GM12864 (cell line): Measurements from ENCODE around the gene PRKG1.

Source experiments
- DNase-seq: peaks from one replicate; pipeline ENCODE4 v3.0.0-alpha.2; 2011; ENCODE audit warnings: low read depth
- H3K4me3 ChIP-seq: 2 replicates; pipeline ENCODE4 v1.5.1; 2011; ENCODE audit warnings: mild to moderate bottlenecking, low read depth, low read length, control low read depth
- TF ChIP-seq, protein P1 (sequence below): IDR thresholded peaks from 2 replicates; pipeline ENCODE4 v1.5.1; 2011; ENCODE audit warnings: low read depth, mild to moderate bottlenecking, moderate library complexity, low read length, control low read depth, inconsistent platforms; ENCODE audit errors: missing control alignments

PRKG1 gene

GRCh38 chr10:51689536-51689935 is 615.2 kb downstream of the PRKG1 start:
- no peak for DNase-seq
- H3K4me3 ChIP-seq = no peak overlapping the region

GRCh38 chr10:51691135-51691534 is 616.8 kb downstream of the PRKG1 start:
- no peak overlapping the region for H3K4me3 ChIP-seq
- TF ChIP-seq, protein P1, sequence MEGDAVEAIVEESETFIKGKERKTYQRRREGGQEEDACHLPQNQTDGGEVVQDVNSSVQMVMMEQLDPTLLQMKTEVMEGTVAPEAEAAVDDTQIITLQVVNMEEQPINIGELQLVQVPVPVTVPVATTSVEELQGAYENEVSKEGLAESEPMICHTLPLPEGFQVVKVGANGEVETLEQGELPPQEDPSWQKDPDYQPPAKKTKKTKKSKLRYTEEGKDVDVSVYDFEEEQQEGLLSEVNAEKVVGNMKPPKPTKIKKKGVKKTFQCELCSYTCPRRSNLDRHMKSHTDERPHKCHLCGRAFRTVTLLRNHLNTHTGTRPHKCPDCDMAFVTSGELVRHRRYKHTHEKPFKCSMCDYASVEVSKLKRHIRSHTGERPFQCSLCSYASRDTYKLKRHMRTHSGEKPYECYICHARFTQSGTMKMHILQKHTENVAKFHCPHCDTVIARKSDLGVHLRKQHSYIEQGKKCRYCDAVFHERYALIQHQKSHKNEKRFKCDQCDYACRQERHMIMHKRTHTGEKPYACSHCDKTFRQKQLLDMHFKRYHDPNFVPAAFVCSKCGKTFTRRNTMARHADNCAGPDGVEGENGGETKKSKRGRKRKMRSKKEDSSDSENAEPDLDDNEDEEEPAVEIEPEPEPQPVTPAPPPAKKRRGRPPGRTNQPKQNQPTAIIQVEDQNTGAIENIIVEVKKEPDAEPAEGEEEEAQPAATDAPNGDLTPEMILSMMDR = no peak
- DNase-seq = no peak

More at GRCh38 chr10:51689536-51689935, 615.2 kb downstream of the PRKG1 start:
- TF ChIP-seq, protein P1 = no peak

DNA sequence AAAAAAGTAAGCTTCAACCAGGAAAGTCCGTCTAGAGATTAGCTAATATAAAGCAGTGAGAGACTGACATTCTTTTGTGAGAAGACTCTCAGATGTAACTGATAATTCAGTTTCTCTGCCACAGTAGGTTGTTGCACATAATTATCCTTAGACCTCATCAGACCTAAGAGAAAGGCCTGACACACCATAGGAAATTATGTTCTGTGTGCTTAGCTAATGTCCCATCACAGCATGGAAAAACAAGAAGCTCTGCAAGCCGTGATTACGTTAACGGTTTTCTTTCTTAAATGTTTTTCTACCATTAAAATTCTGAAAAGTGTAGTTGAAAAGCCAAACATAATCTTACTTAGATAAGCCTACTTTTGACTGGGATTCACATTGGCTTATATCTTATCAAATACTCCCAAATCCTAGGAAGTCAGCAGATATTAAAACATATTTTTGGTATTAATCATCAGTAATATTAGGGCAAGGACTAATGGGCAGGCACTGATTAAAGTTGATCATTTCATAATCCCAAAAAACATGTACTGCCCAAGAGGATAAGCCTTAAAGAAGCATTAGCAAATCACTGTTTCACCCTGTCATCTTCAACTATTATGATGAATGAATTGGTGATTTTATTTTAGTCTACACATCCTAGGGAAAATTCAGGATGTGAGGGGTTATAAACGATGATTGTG is 619.9 kb downstream of the PRKG1 start:
- TF ChIP-seq, protein P1 = no peak
- DNase-seq = no peak
- no peak overlapping the region for H3K4me3 ChIP-seq

- H3K4me3 ChIP-seq = no peak overlapping the region
- TF ChIP-seq, protein P1 = no peak
- no peak for DNase-seq
Measured at GRCh38 chr10:51696251-51696650, 622.0 kb downstream of the PRKG1 start.

GRCh38 chr10:51698473-51699063 is 624.3 kb downstream of the PRKG1 start:
- TF ChIP-seq, protein P1 = no peak
- no peak for DNase-seq
- peak overlapping the region; percentile 82 for H3K4me3 ChIP-seq

- H3K4me3 ChIP-seq = peak overlapping the region; percentile 82
- TF ChIP-seq, protein P1 = no peak
- DNase-seq = no peak
Measured at GRCh38 chr10:51699145-51699474, 624.8 kb downstream of the PRKG1 start.

- peak; percentile 89 for DNase-seq
- peak within 1 kb of the TSS; percentile 82 for H3K4me3 ChIP-seq
- TF ChIP-seq, protein P1 = no peak
Measured at GRCh38 chr10:51699475-51700227, 625.4 kb downstream of the PRKG1 start, which contains the start of gene CSTF2T. CSTF2T (minus strand) TSS chr10:51699595; CDS start chr10:51699549, 46 bp downstream.
